Measurements from ENCODE around the gene VTCN1. TPM values are rescaled to one million over a fixed set of nuclear protein-coding genes. Genes with fewer than 3 reads are reported as not detected.

Gene VTCN1
- total RNA-seq, 2 donors from 2014 or later, result 4.0 to 7.8 TPM

GRCh38 chr1:117138106-117138505 lies 72.6 kb downstream of the VTCN1 start:
- Histone ChIP-seq H3K4me1 (replicated peaks) (no peaks in the 10 kb centered on the region), H3K36me3 (no peaks in the 10 kb centered on the region), H3K27ac (no peak overlapping the region), H3K4me3 (no peak overlapping the region), H3K9me3 (no peaks in the 10 kb centered on the region), H3K27me3 (replicated peaks; ENCODE audit: insufficient read depth) (no peaks in the 10 kb centered on the region)
- no peak for TF ChIP-seq POLR2A (IDR thresholded peaks at IDR 0.05)
- TF ChIP-seq POLR2AphosphoS5 (IDR thresholded peaks at IDR 0.05), result no peak
- no peak for TF ChIP-seq CTCF (IDR thresholded peaks at IDR 0.05)
- WGBS, result 89% methylated on average over 3 of the region's 3 CpGs
- intact Hi-C loops (cut with DNase I), result loop anchor here (10.0 kb wide), 1 partner anchor 413 kb away; no protein-coding TSS in a partner anchor
- no peak for DNase-seq (ENCODE audit: low spot score)

GRCh38 chr1:117137281-117137855 lies 73.4 kb downstream of the VTCN1 start:
- no peak for TF ChIP-seq POLR2A (IDR thresholded peaks at IDR 0.05)
- no peak for TF ChIP-seq POLR2AphosphoS5 (IDR thresholded peaks at IDR 0.05)
- no peak for TF ChIP-seq CTCF (IDR thresholded peaks at IDR 0.05)
- WGBS, result 62% methylated on average over 3 of the region's 3 CpGs
- intact Hi-C loops (cut with DNase I), result loop anchor here (10.0 kb wide), 1 partner anchor 413 kb away; no protein-coding TSS in a partner anchor
- DNase-seq (ENCODE audit: low spot score), result no peak
- H3K27me3 ChIP-seq (replicated peaks; ENCODE audit: insufficient read depth), result no peaks in the 10 kb centered on the region
- H3K4me3 ChIP-seq, result no peak overlapping the region
- no peaks in the 10 kb centered on the region for H3K4me1 ChIP-seq (replicated peaks)
- no peaks in the 10 kb centered on the region for H3K9me3 ChIP-seq
- H3K27ac ChIP-seq, result no peak overlapping the region
- no peaks in the 10 kb centered on the region for H3K36me3 ChIP-seq

GRCh38 chr1:117136749-117137148 lies 74.0 kb downstream of the VTCN1 start:
- Histone ChIP-seq H3K36me3 (no peaks in the 10 kb centered on the region), H3K9me3 (no peaks in the 10 kb centered on the region), H3K4me3 (no peak overlapping the region), H3K27ac (no peak overlapping the region), H3K27me3 (replicated peaks; ENCODE audit: insufficient read depth) (no peaks in the 10 kb centered on the region), H3K4me1 (replicated peaks) (no peaks in the 10 kb centered on the region)
- intact Hi-C loops (cut with DNase I), result loop anchor here (10.0 kb wide), 1 partner anchor 412 kb away; no protein-coding TSS in a partner anchor
- no peak for DNase-seq (ENCODE audit: low spot score)
- no peak for TF ChIP-seq CTCF (IDR thresholded peaks at IDR 0.05)
- no peak for TF ChIP-seq POLR2A (IDR thresholded peaks at IDR 0.05)
- no peak for TF ChIP-seq POLR2AphosphoS5 (IDR thresholded peaks at IDR 0.05)
- 73% methylated on average over 2 of the region's 2 CpGs for WGBS

GRCh38 chr1:117135329-117135728 lies 75.4 kb downstream of the VTCN1 start:
- TF ChIP-seq CTCF (IDR thresholded peaks at IDR 0.05) (no peak), POLR2A (IDR thresholded peaks at IDR 0.05) (no peak), POLR2AphosphoS5 (IDR thresholded peaks at IDR 0.05) (no peak)
- Histone ChIP-seq H3K27me3 (replicated peaks; ENCODE audit: insufficient read depth) (no peaks in the 10 kb centered on the region), H3K27ac (no peak overlapping the region), H3K4me3 (no peak overlapping the region), H3K9me3 (no peaks in the 10 kb centered on the region), H3K36me3 (no peaks in the 10 kb centered on the region), H3K4me1 (replicated peaks) (no peaks in the 10 kb centered on the region)
- intact Hi-C loops (cut with DNase I), result loop anchor here (10.0 kb wide), 1 partner anchor 411 kb away; no protein-coding TSS in a partner anchor
- 84% methylated on average over 2 of the region's 2 CpGs for WGBS
- DNase-seq (ENCODE audit: low spot score), result no peak

GRCh38 chr1:117130526-117130925 lies 80.2 kb downstream of the VTCN1 start:
- H3K36me3 ChIP-seq, result no peaks in the 10 kb centered on the region
- no peaks in the 10 kb centered on the region for H3K27me3 ChIP-seq (replicated peaks; ENCODE audit: insufficient read depth)
- intact Hi-C loops (cut with DNase I), result loop anchor here (10.0 kb wide), 1 partner anchor 406 kb away; no protein-coding TSS in a partner anchor
- H3K4me3 ChIP-seq, result no peak overlapping the region
- H3K27ac ChIP-seq, result no peak overlapping the region
- H3K4me1 ChIP-seq (replicated peaks), result no peaks in the 10 kb centered on the region
- DNase-seq (ENCODE audit: low spot score), result no peak
- H3K9me3 ChIP-seq, result no peaks in the 10 kb centered on the region
- 93% methylated on average over 4 of the region's 4 CpGs for WGBS
- TF ChIP-seq POLR2A (IDR thresholded peaks at IDR 0.05), result no peak
- no peak for TF ChIP-seq CTCF (IDR thresholded peaks at IDR 0.05)
- TF ChIP-seq POLR2AphosphoS5 (IDR thresholded peaks at IDR 0.05), result no peak

All from prostate gland (tissue), 2 donors.